D721Med (cell line): ENCODE results near the gene QRICH1.

ENCODE experiments used
- DNase-seq: peaks from one replicate; pipeline ENCODE4 v3.0.0; 2011; ENCODE audit warnings: low spot score; ENCODE audit not compliant: insufficient read length
- FAIRE-seq: peaks from 2 replicates; lab custom pipeline; 2011; peaks lifted over from hg19 to GRCh38; lab: Jason Lieb, UNC
- TF ChIP-seq, protein P1 (sequence below): IDR thresholded peaks from 2 replicates; pipeline ENCODE4 v1.5.1; 2012; ENCODE audit warnings: mild to moderate bottlenecking, control low read depth; ENCODE audit not compliant: insufficient read depth; ENCODE audit errors: missing control alignments

QRICH1 gene

DNA sequence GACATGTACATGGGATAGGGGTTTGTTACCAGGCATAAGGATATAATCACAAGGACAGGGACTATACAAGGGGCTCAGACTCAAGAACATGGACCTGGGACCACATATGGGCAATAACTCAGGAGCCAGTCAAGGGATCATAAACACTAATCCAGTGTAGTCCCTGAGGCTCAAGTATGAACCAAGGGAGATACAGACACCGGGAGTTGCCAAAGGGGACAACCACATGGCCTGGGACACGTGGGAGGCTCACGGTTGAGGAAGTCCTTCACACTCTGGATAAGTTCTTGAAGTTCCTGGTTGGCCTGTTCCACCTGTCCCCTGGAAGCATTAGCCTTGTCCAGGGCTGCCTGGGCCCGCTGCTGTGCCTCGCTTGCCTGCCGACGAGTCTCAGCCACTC lies 28.6 kb upstream of the QRICH1 start:
- FAIRE-seq = no peak
- no peak for DNase-seq
- TF ChIP-seq, protein P1, sequence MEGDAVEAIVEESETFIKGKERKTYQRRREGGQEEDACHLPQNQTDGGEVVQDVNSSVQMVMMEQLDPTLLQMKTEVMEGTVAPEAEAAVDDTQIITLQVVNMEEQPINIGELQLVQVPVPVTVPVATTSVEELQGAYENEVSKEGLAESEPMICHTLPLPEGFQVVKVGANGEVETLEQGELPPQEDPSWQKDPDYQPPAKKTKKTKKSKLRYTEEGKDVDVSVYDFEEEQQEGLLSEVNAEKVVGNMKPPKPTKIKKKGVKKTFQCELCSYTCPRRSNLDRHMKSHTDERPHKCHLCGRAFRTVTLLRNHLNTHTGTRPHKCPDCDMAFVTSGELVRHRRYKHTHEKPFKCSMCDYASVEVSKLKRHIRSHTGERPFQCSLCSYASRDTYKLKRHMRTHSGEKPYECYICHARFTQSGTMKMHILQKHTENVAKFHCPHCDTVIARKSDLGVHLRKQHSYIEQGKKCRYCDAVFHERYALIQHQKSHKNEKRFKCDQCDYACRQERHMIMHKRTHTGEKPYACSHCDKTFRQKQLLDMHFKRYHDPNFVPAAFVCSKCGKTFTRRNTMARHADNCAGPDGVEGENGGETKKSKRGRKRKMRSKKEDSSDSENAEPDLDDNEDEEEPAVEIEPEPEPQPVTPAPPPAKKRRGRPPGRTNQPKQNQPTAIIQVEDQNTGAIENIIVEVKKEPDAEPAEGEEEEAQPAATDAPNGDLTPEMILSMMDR = no peak

DNA sequence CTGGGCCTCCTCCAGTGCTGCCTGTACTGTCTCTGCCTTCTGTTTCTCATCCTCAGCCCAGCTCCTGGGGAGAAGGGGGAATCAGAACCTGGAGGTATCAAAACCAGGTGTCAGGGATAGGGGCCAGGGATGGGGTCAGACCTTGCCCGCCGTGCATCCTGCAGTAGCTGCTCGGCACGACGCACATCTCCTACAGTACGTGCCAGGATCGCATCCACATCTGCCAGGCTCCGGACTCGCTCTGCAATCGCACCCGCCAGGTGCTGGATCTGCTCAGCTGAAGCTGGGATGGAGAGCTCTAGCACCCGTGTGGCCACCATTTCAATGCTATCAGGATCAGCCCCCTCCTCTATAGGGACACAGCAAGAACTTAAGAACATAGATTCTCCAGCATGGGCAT lies 28.2 kb upstream of the QRICH1 start:
- TF ChIP-seq, protein P1 = no peak
- no peak for FAIRE-seq
- DNase-seq = no peak

DNA sequence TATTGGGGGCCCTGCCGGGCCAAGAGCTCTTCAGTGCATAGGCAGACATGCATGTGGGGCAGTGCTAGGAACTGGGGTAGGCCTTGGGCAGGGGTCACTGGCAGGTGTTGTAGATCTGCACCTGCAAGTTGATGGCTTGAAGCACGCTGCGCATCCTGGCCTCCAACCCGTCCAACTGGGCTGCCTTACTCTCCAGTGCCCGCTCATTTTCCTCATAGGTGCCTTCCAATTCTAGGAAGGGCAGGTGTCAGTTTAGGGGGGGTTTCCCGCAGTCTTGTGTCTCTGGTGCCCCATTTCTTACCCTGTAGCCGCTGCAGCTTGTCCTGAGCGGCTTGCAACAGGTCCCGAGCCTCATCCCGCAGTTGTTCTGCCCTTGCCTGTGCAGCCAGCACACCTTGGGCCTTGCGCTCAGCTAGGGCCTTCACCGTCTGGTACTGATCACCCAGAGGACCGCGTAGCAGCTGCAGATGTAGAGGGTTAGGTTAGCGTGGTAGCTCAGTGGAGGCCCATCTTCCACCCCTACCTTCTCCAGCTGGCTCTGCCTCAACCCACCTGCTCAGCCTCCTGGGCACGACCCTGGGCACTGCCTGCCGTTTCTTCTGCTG lies 27.4 kb upstream of the QRICH1 start:
- TF ChIP-seq, protein P1 = no peak
- FAIRE-seq (no peak), DNase-seq (no peak)

DNA sequence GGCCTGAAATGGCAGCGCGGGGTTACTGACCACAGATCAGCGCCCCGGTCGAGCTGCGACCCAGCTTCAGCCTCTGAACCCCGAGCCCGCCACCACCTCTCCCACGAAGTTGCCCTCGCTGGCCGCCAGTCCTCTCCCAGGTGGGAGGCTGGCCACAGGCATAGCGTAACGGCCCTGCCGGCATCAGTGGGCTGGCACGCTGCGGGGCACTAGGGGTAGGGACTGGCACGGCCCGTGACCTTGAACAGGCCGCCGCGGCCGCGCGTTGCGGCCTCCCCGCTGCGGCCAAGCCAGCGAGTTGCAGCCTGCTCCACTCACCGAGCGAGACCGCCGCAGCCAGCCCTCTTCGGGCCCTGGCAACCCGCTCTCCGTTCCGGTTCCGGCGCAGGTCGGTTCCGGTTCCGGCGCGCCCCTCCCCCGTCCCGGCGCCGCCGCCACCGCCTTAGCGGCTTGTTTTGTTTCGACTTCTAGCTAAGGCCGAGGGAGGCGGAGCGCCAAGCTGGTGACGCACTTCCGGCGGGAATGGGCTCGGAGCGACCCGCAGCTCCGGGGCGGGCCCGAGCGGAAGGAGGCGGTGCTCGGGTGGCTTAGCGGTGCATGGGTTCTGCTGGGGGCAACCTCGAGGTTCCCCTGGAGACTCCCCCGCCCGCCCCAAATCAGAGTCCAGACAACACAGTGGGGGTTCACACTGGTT lies 26.7 kb upstream of the QRICH1 start, which contains the start of gene USP19:
Gene USP19, minus strand, starts transcription at position 386 of the 694 bp plus-strand sequence. CDS start 1,678 bp downstream, outside the sequence.
- DNase-seq (peak; percentile 99), FAIRE-seq (no peak)
- TF ChIP-seq, protein P1 = no peak

DNA sequence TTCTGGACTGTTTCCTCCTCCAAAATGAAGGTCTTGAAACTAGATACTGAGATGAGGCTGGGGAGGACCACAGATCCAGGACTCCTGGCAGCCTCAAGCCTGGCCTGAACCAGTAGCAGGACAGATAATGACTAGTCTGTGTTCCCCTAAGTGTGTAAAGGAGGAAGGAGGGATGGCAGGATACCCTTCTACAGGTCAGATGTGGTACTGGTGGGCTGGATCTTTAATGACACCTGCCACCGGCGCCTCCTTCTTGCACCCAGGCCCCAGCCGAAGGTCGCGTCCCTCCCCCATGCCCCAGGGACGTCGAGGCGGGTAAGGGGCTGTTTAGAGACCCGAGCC lies 26.2 kb upstream of the QRICH1 start:
- no peak for DNase-seq
- TF ChIP-seq, protein P1 = no peak
- no peak for FAIRE-seq

DNA sequence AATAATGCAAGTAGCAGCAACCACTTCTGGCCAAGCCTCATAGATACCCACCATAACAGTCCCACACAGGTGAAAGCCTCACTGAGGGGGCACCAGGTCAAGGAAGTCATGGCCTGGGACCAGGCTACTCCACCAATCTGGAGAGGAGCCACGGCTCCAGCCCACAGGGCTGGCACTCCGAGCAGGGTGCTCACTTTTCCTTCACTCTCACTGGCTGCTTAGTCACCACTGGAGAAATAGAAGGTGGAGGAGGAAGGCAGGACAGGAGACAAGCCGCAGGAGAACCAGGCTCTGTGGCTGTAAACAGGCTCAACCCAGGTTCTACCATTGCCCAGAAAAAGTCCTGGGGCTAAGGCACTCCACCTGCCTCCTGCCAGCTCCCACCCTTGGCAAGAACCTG lies 25.6 kb upstream of the QRICH1 start:
- TF ChIP-seq, protein P1 = no peak
- DNase-seq = no peak
- no peak for FAIRE-seq

DNA sequence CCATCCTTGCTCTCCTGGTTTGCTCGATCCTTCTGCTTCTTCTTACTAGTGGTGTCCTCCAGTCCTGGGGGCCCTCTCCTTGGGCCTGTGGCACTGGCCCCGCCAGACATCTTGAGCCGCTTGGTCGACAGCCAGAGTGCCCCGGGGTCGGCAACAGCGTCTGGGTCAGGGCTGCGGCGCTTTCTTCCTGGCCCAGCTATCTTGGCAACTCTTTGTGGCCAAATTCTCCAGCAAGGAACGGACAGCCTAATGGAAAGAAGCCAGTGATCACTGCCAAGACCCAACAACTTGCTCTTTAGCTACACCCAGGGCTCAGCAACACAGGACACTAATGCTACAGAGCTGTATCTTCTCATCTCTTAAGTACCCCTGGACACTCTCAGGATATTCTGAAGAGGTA lies 25.2 kb upstream of the QRICH1 start:
- TF ChIP-seq, protein P1 = no peak
- no peak for DNase-seq
- FAIRE-seq = no peak
